H1 (cell line): Measurements from ENCODE around the gene SLC2A2. TPM values are rescaled to one million over a fixed set of nuclear protein-coding genes. Genes with fewer than 3 reads are reported as not detected.

Source experiments
- ASH2L ChIP-seq: fragments of 200-600, 300-600 bp; sonication (generic); IDR thresholded peaks from one replicate; pipeline ENCODE4 v1.7.1; 2017; ENCODE audit warnings: low read length
- BRCA1 ChIP-seq: IDR thresholded peaks from 2 replicates; pipeline ENCODE4 v1.6.1; 2012; ENCODE audit warnings: low read depth, low read length, improper control_type of control experiment
- CTBP2 ChIP-seq: IDR thresholded peaks from 2 replicates; pipeline ENCODE4 v1.7.0; 2011; ENCODE audit warnings: borderline replicate concordance, mild to moderate bottlenecking, moderate library complexity, mixed read lengths, low read length; ENCODE audit not compliant: insufficient read depth, insufficient read length
- GABPA ChIP-seq: IDR thresholded peaks from 2 replicates; pipeline ENCODE4 v1.6.1; 2011; ENCODE audit warnings: mild to moderate bottlenecking, low read length, moderate library complexity, borderline replicate concordance; ENCODE audit not compliant: insufficient read depth
- JUND ChIP-seq: IDR thresholded peaks from 2 replicates; pipeline ENCODE4 v1.6.1; 2011; ENCODE audit warnings: mild to moderate bottlenecking, improper control_type of control experiment, low read length
- RAD21 ChIP-seq, 2 experiments: IDR thresholded peaks in 1 of 2; conservative IDR thresholded peaks in 1 of 2; 2 replicates each; pipeline ENCODE4 v1.6.1; 2011; ENCODE audit warnings: low read depth in 2 of 2, low read length in 2 of 2, improper control_type of control experiment in 1 of 2, inconsistent platforms in 1 of 2, mild to moderate bottlenecking in 1 of 2, moderate library complexity in 1 of 2
- RNF2 ChIP-seq: fragments of 200-900, 300-1000 bp; sonication (generic); IDR thresholded peaks from 2 replicates; pipeline ENCODE4 v1.7.1; 2016; ENCODE audit warnings: borderline replicate concordance, low read depth, mild to moderate bottlenecking, antibody characterized with exemption, low read length; ENCODE audit not compliant: poor library complexity, severe bottlenecking; ENCODE audit errors: missing control alignments
- polyA plus RNA-seq, 7 experiments: library from polyadenylated mRNA; depleted of rRNA in 3 of 7; stranded (reverse) in 5 of 7; unstranded in 2 of 7; fragments of >200 nt in 5 of 7; fragments of 200-250 nt in 2 of 7; gene quantifications; 1 replicate in 5 of 7; 2 replicates in 1 of 7; 4 replicates in 1 of 7; pipeline versions ENCODE4 v1.2.1 to v1.2.3, GENCODE V29; 2011 to 2013; ENCODE audit warnings: missing spikeins in 2 of 7, mixed read lengths in 2 of 7
- total RNA-seq: library from RNA; stranded (reverse); fragmentation: NEBNext Ultra II Directional; extraction: Animal tissue kit (Norgen Biotek cat#: 25700); gene quantifications from 2 replicates; pipeline ENCODE4 v1.2.1, GENCODE V29; 2021
- TF ChIP-seq, protein P1 (sequence below): fragments of 300-600 bp; sonication (generic); IDR thresholded peaks from 2 replicates; pipeline ENCODE4 v1.7.1; 2012; ENCODE audit warnings: low read length, moderate library complexity, mild to moderate bottlenecking, inconsistent platforms; ENCODE audit not compliant: insufficient replicate concordance
- TF ChIP-seq, protein P2 (sequence below): IDR thresholded peaks from 2 replicates; pipeline ENCODE4 v1.6.1; 2012; ENCODE audit warnings: low read length, inconsistent platforms

The SLC2A2 gene
- total and polyA plus RNA-seq, 2 of the 8 experiments (the other 6 are each of a cell fraction or from before 2014, with no cell fraction given): not detected

DNA sequence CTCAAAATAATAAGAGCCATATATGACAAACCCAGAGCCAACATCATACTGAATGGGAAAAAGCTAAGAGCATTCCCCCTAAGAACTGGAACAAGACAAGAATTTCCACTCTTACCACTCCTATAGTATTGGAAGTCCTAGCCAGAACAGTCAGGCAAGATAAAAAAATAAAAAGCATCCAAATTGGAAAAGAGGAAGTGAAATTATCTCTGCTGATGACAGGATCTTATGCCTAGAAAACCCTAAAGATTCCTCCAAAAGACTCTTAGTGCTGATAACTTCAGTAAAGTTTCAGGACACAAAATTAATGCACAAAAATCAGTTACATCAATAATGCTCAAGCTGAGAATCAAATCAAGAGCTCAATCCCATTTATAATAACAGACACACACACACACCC is 45.9 kb upstream of the SLC2A2 start (continued):
- TF ChIP-seq, protein P1, sequence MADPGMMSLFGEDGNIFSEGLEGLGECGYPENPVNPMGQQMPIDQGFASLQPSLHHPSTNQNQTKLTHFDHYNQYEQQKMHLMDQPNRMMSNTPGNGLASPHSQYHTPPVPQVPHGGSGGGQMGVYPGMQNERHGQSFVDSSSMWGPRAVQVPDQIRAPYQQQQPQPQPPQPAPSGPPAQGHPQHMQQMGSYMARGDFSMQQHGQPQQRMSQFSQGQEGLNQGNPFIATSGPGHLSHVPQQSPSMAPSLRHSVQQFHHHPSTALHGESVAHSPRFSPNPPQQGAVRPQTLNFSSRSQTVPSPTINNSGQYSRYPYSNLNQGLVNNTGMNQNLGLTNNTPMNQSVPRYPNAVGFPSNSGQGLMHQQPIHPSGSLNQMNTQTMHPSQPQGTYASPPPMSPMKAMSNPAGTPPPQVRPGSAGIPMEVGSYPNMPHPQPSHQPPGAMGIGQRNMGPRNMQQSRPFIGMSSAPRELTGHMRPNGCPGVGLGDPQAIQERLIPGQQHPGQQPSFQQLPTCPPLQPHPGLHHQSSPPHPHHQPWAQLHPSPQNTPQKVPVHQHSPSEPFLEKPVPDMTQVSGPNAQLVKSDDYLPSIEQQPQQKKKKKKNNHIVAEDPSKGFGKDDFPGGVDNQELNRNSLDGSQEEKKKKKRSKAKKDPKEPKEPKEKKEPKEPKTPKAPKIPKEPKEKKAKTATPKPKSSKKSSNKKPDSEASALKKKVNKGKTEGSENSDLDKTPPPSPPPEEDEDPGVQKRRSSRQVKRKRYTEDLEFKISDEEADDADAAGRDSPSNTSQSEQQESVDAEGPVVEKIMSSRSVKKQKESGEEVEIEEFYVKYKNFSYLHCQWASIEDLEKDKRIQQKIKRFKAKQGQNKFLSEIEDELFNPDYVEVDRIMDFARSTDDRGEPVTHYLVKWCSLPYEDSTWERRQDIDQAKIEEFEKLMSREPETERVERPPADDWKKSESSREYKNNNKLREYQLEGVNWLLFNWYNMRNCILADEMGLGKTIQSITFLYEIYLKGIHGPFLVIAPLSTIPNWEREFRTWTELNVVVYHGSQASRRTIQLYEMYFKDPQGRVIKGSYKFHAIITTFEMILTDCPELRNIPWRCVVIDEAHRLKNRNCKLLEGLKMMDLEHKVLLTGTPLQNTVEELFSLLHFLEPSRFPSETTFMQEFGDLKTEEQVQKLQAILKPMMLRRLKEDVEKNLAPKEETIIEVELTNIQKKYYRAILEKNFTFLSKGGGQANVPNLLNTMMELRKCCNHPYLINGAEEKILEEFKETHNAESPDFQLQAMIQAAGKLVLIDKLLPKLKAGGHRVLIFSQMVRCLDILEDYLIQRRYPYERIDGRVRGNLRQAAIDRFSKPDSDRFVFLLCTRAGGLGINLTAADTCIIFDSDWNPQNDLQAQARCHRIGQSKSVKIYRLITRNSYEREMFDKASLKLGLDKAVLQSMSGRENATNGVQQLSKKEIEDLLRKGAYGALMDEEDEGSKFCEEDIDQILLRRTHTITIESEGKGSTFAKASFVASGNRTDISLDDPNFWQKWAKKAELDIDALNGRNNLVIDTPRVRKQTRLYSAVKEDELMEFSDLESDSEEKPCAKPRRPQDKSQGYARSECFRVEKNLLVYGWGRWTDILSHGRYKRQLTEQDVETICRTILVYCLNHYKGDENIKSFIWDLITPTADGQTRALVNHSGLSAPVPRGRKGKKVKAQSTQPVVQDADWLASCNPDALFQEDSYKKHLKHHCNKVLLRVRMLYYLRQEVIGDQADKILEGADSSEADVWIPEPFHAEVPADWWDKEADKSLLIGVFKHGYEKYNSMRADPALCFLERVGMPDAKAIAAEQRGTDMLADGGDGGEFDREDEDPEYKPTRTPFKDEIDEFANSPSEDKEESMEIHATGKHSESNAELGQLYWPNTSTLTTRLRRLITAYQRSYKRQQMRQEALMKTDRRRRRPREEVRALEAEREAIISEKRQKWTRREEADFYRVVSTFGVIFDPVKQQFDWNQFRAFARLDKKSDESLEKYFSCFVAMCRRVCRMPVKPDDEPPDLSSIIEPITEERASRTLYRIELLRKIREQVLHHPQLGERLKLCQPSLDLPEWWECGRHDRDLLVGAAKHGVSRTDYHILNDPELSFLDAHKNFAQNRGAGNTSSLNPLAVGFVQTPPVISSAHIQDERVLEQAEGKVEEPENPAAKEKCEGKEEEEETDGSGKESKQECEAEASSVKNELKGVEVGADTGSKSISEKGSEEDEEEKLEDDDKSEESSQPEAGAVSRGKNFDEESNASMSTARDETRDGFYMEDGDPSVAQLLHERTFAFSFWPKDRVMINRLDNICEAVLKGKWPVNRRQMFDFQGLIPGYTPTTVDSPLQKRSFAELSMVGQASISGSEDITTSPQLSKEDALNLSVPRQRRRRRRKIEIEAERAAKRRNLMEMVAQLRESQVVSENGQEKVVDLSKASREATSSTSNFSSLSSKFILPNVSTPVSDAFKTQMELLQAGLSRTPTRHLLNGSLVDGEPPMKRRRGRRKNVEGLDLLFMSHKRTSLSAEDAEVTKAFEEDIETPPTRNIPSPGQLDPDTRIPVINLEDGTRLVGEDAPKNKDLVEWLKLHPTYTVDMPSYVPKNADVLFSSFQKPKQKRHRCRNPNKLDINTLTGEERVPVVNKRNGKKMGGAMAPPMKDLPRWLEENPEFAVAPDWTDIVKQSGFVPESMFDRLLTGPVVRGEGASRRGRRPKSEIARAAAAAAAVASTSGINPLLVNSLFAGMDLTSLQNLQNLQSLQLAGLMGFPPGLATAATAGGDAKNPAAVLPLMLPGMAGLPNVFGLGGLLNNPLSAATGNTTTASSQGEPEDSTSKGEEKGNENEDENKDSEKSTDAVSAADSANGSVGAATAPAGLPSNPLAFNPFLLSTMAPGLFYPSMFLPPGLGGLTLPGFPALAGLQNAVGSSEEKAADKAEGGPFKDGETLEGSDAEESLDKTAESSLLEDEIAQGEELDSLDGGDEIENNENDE: no peak
- TF ChIP-seq, protein P2, sequence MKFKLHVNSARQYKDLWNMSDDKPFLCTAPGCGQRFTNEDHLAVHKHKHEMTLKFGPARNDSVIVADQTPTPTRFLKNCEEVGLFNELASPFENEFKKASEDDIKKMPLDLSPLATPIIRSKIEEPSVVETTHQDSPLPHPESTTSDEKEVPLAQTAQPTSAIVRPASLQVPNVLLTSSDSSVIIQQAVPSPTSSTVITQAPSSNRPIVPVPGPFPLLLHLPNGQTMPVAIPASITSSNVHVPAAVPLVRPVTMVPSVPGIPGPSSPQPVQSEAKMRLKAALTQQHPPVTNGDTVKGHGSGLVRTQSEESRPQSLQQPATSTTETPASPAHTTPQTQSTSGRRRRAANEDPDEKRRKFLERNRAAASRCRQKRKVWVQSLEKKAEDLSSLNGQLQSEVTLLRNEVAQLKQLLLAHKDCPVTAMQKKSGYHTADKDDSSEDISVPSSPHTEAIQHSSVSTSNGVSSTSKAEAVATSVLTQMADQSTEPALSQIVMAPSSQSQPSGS: no peak
- TF ChIP-seq RAD21 (IDR thresholded peaks at IDR 0.05 in 1 of 2, conservative IDR thresholded peaks at IDR 0.05 in 1 of 2; ENCODE audit: low read depth in 2 of 2, low read length in 2 of 2) (no peak), ASH2L (no peak), RNF2 (no peak), GABPA (no peak), BRCA1 (no peak), CTBP2 (no peak), JUND (no peak)
